Liver (tissue), 9 donors: Measurements from ENCODE around the gene FGD6. TPM values are rescaled to one million over a fixed set of nuclear protein-coding genes. Genes with fewer than 3 reads are reported as not detected.

ENCODE experiments used
- DNase-seq: peaks from one replicate; pipeline ENCODE4 v3.0.0-alpha.2; 2017; ENCODE audit warnings: low spot score
- H3K27ac ChIP-seq, 2 donors: one replicate each; pipeline ENCODE4 v1.7.0; 2013; ENCODE audit warnings: inconsistent platforms in 2 of 2, low read length in 2 of 2, control low read depth in 1 of 2, low read depth in 1 of 2, mild to moderate bottlenecking in 1 of 2
- H3K27me3 ChIP-seq, 4 donors: one replicate each; pipeline versions ENCODE4 v1.6.1 to v1.7.0; 2013; ENCODE audit warnings: low read length in 3 of 4, inconsistent platforms in 1 of 4, mild to moderate bottlenecking in 1 of 4, moderate library complexity in 1 of 4; ENCODE audit not compliant: control insufficient read depth in 4 of 4, insufficient read depth in 4 of 4
- H3K36me3 ChIP-seq, 4 donors: one replicate each; pipeline versions ENCODE4 v1.6.1 to v1.7.0; 2013; ENCODE audit warnings: low read length in 3 of 4, mild to moderate bottlenecking in 3 of 4, low read depth in 1 of 4, moderate library complexity in 1 of 4; ENCODE audit not compliant: control insufficient read depth in 4 of 4, insufficient read depth in 3 of 4
- H3K4me1 ChIP-seq, 4 donors: one replicate each; pipeline versions ENCODE4 v1.6.1 to v1.7.0; 2013; ENCODE audit warnings: low read length in 3 of 4, mild to moderate bottlenecking in 3 of 4, moderate library complexity in 1 of 4; ENCODE audit not compliant: control insufficient read depth in 4 of 4, insufficient read depth in 4 of 4
- H3K4me3 ChIP-seq, 3 donors: one replicate each; pipeline versions ENCODE4 v1.6.1 to v1.7.0; 2013; ENCODE audit warnings: low read length in 3 of 3, control low read depth in 1 of 3, low read depth in 1 of 3, mild to moderate bottlenecking in 1 of 3
- H3K9ac ChIP-seq, 2 donors: one replicate each; pipeline ENCODE4 v1.7.0; 2013; ENCODE audit warnings: low read length in 2 of 2, mild to moderate bottlenecking in 2 of 2, moderate library complexity in 2 of 2, control low read depth in 1 of 2, low read depth in 1 of 2
- H3K9me3 ChIP-seq, 4 donors: one replicate each; pipeline versions ENCODE4 v1.6.1 to v1.7.0; 2013; ENCODE audit warnings: low read length in 3 of 4; ENCODE audit not compliant: control insufficient read depth in 4 of 4
- EGR1 ChIP-seq, 2 donors: IDR thresholded peaks; 2 replicates each; pipeline ENCODE4 v1.6.1; 2016 to 2018; ENCODE audit warnings: antibody characterized with exemption in 2 of 2, low read depth in 2 of 2
- FOXA1 ChIP-seq: IDR thresholded peaks from 2 replicates; pipeline ENCODE4 v1.6.1; 2016; ENCODE audit warnings: antibody characterized with exemption
- GABPA ChIP-seq, 2 donors: IDR thresholded peaks in 1 of 2; conservative IDR thresholded peaks in 1 of 2; 2 replicates each; pipeline ENCODE4 v1.6.1; 2016; ENCODE audit warnings: antibody characterized with exemption in 2 of 2, mild to moderate bottlenecking in 1 of 2, moderate library complexity in 1 of 2
- HNF4G ChIP-seq: IDR thresholded peaks from 2 replicates; pipeline ENCODE4 v1.6.1; 2016; ENCODE audit warnings: antibody characterized with exemption
- JUND ChIP-seq, 2 donors: IDR thresholded peaks; 2 replicates each; pipeline ENCODE4 v1.6.1; 2016; ENCODE audit warnings: antibody characterized with exemption in 2 of 2
- NR2F2 ChIP-seq: IDR thresholded peaks from 2 replicates; pipeline ENCODE4 v1.6.1; 2016; ENCODE audit warnings: antibody characterized with exemption
- RAD21 ChIP-seq, 2 donors: IDR thresholded peaks; 2 replicates each; pipeline ENCODE4 v1.6.1; 2016; ENCODE audit warnings: antibody characterized with exemption in 2 of 2, mild to moderate bottlenecking in 2 of 2
- RXRA ChIP-seq, 2 donors: IDR thresholded peaks; 2 replicates each; pipeline ENCODE4 v1.6.1; 2017 to 2018; ENCODE audit warnings: antibody characterized with exemption in 2 of 2, mild to moderate bottlenecking in 1 of 2
- SP1 ChIP-seq: IDR thresholded peaks from 2 replicates; pipeline ENCODE4 v1.6.1; 2018; ENCODE audit warnings: antibody characterized with exemption, mild to moderate bottlenecking
- TAF1 ChIP-seq: conservative IDR thresholded peaks from 2 replicates; pipeline ENCODE4 v1.6.1; 2016; ENCODE audit warnings: antibody characterized with exemption, mild to moderate bottlenecking
- WGBS: extraction: QIAGEN DNeasy Blood & Tissue Kit; methylation state at CpG from one replicate; pipeline ENCODE4 v1.1.7; 2013; 5-methylcytosine and 5-hydroxymethylcytosine counted together
- polyA plus RNA-seq, 2 donors: library from polyadenylated mRNA; stranded (reverse) in 1 of 2; unstranded in 1 of 2; fragments of 200-250 nt in 1 of 2; fragments of >200 nt in 1 of 2; fragmentation: Nextera tagmentation in 1 of 2; extraction: Ambion mirVana in 1 of 2; gene quantifications; one replicate each; pipeline versions ENCODE4 v1.2.1 to v1.2.3, GENCODE V29; 2013 to 2015
- total RNA-seq, 2 donors: library from RNA; depleted of rRNA; stranded (reverse); fragments of >200 nt; gene quantifications; one replicate each; pipeline ENCODE4 v1.2.3, GENCODE V29; 2014
- TF ChIP-seq, protein P1 (sequence below): IDR thresholded peaks from 2 replicates; pipeline ENCODE4 v1.6.1; 2016; ENCODE audit warnings: antibody characterized with exemption
- TF ChIP-seq, protein P2 (sequence below): fragments of 150-350 bp; IDR thresholded peaks from 2 replicates; pipeline ENCODE4 v1.5.1; 2017; ENCODE audit warnings: improper control_type of control experiment, low read depth, low read length; ENCODE audit not compliant: missing input control
- TF ChIP-seq, protein P3 (sequence below): IDR thresholded peaks from 2 replicates; pipeline ENCODE4 v1.6.1; 2016; ENCODE audit warnings: antibody characterized with exemption
- TF ChIP-seq, protein P4 (sequence below): IDR thresholded peaks from 2 replicates; pipeline ENCODE4 v1.6.1; 2016; ENCODE audit warnings: antibody characterized with exemption, mild to moderate bottlenecking
- TF ChIP-seq, protein P5 (sequence below): IDR thresholded peaks from 2 replicates; pipeline ENCODE4 v1.6.1; 2016; ENCODE audit warnings: antibody characterized with exemption
- donor health status: healthy.
- donor health status: healthy.
- donor health status: healthy.
- donor health status: healthy.
- donor health status: healthy.

FGD6 gene
- total and polyA plus RNA-seq, 4 donors = 0.54 to 6.9 (median 2.4) TPM

DNA sequence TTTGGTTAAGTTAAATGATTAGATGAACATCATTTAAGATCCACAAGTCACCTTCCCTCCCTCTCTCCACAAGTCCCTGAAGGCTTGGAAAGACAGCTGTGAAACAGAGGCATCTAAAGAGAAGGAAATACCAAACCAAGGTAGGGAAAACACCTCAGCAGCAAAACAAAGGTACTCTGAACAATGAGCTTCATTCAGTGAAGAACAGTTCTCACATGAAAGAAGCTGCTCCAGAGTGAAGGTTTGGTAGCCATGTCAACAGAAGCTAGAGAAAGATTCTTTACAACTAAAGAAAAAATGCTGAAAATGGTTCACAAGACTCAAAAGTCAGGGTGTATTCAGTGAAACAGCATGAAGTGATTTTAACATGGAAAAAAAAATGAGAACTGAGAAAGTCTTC lies 69.4 kb downstream of the FGD6 start:
- TF ChIP-seq, protein P1, sequence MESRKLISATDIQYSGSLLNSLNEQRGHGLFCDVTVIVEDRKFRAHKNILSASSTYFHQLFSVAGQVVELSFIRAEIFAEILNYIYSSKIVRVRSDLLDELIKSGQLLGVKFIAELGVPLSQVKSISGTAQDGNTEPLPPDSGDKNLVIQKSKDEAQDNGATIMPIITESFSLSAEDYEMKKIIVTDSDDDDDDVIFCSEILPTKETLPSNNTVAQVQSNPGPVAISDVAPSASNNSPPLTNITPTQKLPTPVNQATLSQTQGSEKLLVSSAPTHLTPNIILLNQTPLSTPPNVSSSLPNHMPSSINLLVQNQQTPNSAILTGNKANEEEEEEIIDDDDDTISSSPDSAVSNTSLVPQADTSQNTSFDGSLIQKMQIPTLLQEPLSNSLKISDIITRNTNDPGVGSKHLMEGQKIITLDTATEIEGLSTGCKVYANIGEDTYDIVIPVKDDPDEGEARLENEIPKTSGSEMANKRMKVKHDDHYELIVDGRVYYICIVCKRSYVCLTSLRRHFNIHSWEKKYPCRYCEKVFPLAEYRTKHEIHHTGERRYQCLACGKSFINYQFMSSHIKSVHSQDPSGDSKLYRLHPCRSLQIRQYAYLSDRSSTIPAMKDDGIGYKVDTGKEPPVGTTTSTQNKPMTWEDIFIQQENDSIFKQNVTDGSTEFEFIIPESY = no peak
- TF ChIP-seq FOXA1 (no peak), RXRA (IDR thresholded peaks at IDR 0.05) (no peak), TAF1 (no peak), JUND (IDR thresholded peaks at IDR 0.05) (no peak), SP1 (no peak), EGR1 (IDR thresholded peaks at IDR 0.05; ENCODE audit: low read depth in 2 of 2) (no peak)
- TF ChIP-seq, protein P2, sequence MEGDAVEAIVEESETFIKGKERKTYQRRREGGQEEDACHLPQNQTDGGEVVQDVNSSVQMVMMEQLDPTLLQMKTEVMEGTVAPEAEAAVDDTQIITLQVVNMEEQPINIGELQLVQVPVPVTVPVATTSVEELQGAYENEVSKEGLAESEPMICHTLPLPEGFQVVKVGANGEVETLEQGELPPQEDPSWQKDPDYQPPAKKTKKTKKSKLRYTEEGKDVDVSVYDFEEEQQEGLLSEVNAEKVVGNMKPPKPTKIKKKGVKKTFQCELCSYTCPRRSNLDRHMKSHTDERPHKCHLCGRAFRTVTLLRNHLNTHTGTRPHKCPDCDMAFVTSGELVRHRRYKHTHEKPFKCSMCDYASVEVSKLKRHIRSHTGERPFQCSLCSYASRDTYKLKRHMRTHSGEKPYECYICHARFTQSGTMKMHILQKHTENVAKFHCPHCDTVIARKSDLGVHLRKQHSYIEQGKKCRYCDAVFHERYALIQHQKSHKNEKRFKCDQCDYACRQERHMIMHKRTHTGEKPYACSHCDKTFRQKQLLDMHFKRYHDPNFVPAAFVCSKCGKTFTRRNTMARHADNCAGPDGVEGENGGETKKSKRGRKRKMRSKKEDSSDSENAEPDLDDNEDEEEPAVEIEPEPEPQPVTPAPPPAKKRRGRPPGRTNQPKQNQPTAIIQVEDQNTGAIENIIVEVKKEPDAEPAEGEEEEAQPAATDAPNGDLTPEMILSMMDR = no peak
- TF ChIP-seq, protein P3, sequence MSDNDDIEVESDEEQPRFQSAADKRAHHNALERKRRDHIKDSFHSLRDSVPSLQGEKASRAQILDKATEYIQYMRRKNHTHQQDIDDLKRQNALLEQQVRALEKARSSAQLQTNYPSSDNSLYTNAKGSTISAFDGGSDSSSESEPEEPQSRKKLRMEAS = no peak
- no peak for DNase-seq
- no peak overlapping the region for H3K27ac ChIP-seq
- no peaks in the 10 kb centered on the region for H3K27me3 ChIP-seq
- H3K9ac ChIP-seq = no peak overlapping the region
- no peaks in the 10 kb centered on the region for H3K36me3 ChIP-seq
- H3K9me3 ChIP-seq = no peaks in the 10 kb centered on the region
- H3K4me3 ChIP-seq = no peak overlapping the region
- H3K4me1 ChIP-seq = no peaks in the 10 kb centered on the region

DNA sequence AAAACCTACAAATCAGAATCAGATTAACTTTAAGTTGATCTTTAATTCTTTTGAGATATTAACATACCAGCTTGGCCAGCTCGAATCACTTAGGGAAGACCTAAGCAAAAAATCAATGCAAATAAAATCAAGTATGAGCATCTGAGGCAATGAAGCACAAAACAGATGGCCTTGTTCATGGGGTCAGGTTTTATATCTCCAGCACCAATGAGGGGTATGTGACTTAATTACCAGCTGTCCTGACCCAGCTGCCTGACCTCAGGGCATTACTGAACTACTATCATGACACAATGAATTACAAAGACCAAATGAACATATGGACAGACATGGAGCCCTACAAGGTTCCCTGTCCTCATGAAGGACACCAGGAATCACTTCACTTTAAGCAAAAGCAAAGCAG lies 70.5 kb downstream of the FGD6 start:
- no peak overlapping the region for H3K27ac ChIP-seq
- no peak overlapping the region for H3K9ac ChIP-seq
- no peaks in the 10 kb centered on the region for H3K36me3 ChIP-seq
- TF ChIP-seq HNF4G (no peak), TAF1 (no peak), RAD21 (IDR thresholded peaks at IDR 0.05) (no peak), NR2F2 (no peak), EGR1 (IDR thresholded peaks at IDR 0.05; ENCODE audit: low read depth in 2 of 2) (no peak), GABPA (IDR thresholded peaks at IDR 0.05 in 1 of 2, conservative IDR thresholded peaks at IDR 0.05 in 1 of 2) (no peak), RXRA (IDR thresholded peaks at IDR 0.05) (no peak), FOXA1 (no peak), SP1 (no peak), JUND (IDR thresholded peaks at IDR 0.05) (no peak)
- TF ChIP-seq, protein P4, sequence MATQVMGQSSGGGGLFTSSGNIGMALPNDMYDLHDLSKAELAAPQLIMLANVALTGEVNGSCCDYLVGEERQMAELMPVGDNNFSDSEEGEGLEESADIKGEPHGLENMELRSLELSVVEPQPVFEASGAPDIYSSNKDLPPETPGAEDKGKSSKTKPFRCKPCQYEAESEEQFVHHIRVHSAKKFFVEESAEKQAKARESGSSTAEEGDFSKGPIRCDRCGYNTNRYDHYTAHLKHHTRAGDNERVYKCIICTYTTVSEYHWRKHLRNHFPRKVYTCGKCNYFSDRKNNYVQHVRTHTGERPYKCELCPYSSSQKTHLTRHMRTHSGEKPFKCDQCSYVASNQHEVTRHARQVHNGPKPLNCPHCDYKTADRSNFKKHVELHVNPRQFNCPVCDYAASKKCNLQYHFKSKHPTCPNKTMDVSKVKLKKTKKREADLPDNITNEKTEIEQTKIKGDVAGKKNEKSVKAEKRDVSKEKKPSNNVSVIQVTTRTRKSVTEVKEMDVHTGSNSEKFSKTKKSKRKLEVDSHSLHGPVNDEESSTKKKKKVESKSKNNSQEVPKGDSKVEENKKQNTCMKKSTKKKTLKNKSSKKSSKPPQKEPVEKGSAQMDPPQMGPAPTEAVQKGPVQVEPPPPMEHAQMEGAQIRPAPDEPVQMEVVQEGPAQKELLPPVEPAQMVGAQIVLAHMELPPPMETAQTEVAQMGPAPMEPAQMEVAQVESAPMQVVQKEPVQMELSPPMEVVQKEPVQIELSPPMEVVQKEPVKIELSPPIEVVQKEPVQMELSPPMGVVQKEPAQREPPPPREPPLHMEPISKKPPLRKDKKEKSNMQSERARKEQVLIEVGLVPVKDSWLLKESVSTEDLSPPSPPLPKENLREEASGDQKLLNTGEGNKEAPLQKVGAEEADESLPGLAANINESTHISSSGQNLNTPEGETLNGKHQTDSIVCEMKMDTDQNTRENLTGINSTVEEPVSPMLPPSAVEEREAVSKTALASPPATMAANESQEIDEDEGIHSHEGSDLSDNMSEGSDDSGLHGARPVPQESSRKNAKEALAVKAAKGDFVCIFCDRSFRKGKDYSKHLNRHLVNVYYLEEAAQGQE = no peak
- TF ChIP-seq, protein P1 = no peak
- TF ChIP-seq, protein P5, sequence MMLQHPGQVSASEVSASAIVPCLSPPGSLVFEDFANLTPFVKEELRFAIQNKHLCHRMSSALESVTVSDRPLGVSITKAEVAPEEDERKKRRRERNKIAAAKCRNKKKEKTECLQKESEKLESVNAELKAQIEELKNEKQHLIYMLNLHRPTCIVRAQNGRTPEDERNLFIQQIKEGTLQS = no peak
- TF ChIP-seq, protein P3 = no peak
- TF ChIP-seq, protein P2 = no peak
- H3K9me3 ChIP-seq = no peaks in the 10 kb centered on the region
- H3K27me3 ChIP-seq = no peaks in the 10 kb centered on the region
- no peak for DNase-seq
- no peak overlapping the region for H3K4me3 ChIP-seq
- 86% methylated on average over 1 of the region's 1 CpG for WGBS
- no peaks in the 10 kb centered on the region for H3K4me1 ChIP-seq
